ENCODE results near the gene KIFBP. TPM values are rescaled to one million over a fixed set of nuclear protein-coding genes. Genes with fewer than 3 reads are reported as not detected.

Gene KIFBP
- total RNA-seq, 4 donors from 2014 or later, result 33.7 to 65.4 (median 48.8) TPM

GRCh38 chr10:69057261-69057950, 68.8 kb downstream of the KIFBP start:
- H3K9me3 ChIP-seq, result no peaks in the 10 kb centered on the region
- no peak overlapping the region for H3K4me3 ChIP-seq
- H3K27me3 ChIP-seq, result peaks cover 10% of the 10 kb centered on the region
- H3K4me1 ChIP-seq, result peaks cover 0 to 7% (median 2%) of the 10 kb centered on the region in 3 donors
- TF ChIP-seq POLR2AphosphoS5 (IDR thresholded peaks at IDR 0.05) (no peak), EP300 (IDR thresholded peaks at IDR 0.05) (no peak), POLR2A (IDR thresholded peaks at IDR 0.05) (no peak)
- TF ChIP-seq, protein P1, sequence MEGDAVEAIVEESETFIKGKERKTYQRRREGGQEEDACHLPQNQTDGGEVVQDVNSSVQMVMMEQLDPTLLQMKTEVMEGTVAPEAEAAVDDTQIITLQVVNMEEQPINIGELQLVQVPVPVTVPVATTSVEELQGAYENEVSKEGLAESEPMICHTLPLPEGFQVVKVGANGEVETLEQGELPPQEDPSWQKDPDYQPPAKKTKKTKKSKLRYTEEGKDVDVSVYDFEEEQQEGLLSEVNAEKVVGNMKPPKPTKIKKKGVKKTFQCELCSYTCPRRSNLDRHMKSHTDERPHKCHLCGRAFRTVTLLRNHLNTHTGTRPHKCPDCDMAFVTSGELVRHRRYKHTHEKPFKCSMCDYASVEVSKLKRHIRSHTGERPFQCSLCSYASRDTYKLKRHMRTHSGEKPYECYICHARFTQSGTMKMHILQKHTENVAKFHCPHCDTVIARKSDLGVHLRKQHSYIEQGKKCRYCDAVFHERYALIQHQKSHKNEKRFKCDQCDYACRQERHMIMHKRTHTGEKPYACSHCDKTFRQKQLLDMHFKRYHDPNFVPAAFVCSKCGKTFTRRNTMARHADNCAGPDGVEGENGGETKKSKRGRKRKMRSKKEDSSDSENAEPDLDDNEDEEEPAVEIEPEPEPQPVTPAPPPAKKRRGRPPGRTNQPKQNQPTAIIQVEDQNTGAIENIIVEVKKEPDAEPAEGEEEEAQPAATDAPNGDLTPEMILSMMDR (IDR thresholded peaks at IDR 0.05), result peak in 1 of 4 experiments; percentile 11
- peak overlapping the region in 3 of 4 donors; percentile 48 to 66 (median 51) for H3K27ac ChIP-seq
- WGBS, 2 donors (ENCODE audit: low coverage in 1 of 2), result 43 to 83% methylated on average over 1 to 6 of the region's 14 CpGs
- ATAC-seq, result no peak
- no peaks in the 10 kb centered on the region for H3K36me3 ChIP-seq

GRCh38 chr10:69057951-69058297, 69.3 kb downstream of the KIFBP start:
- H3K27ac ChIP-seq, result peak overlapping the region in 3 of 4 donors; percentile 48 to 66 (median 51)
- H3K36me3 ChIP-seq, result no peaks in the 10 kb centered on the region
- H3K4me3 ChIP-seq, result no peak overlapping the region
- H3K27me3 ChIP-seq, result peaks cover 10% of the 10 kb centered on the region
- no peaks in the 10 kb centered on the region for H3K9me3 ChIP-seq
- no peak for ATAC-seq
- TF ChIP-seq POLR2A (IDR thresholded peaks at IDR 0.05) (no peak), EP300 (IDR thresholded peaks at IDR 0.05) (no peak), POLR2AphosphoS5 (IDR thresholded peaks at IDR 0.05) (no peak)
- TF ChIP-seq, protein P1 (IDR thresholded peaks at IDR 0.05), result no peak
- WGBS, 2 donors (ENCODE audit: low coverage in 1 of 2), result 0% methylated on average over 1 of the region's 1 CpG
- peaks cover 0 to 7% (median 3%) of the 10 kb centered on the region in 3 donors for H3K4me1 ChIP-seq

GRCh38 chr10:69060127-69060798, 71.7 kb downstream of the KIFBP start:
- TF ChIP-seq EP300 (IDR thresholded peaks at IDR 0.05) (no peak), POLR2AphosphoS5 (IDR thresholded peaks at IDR 0.05) (no peak), POLR2A (IDR thresholded peaks at IDR 0.05) (no peak)
- TF ChIP-seq, protein P1 (IDR thresholded peaks at IDR 0.05), result no peak
- Histone ChIP-seq H3K36me3 (no peaks in the 10 kb centered on the region), H3K27ac (peak overlapping the region in 2 of 4 donors; percentile 78 to 79), H3K27me3 (peaks cover 18% of the 10 kb centered on the region), H3K9me3 (no peaks in the 10 kb centered on the region), H3K4me1 (peaks cover 0 to 9% (median 3%) of the 10 kb centered on the region in 3 donors), H3K4me3 (no peak overlapping the region)
- 89 to 94% methylated on average over 6 to 8 of the region's 8 CpGs for WGBS, 2 donors (ENCODE audit: low coverage in 1 of 2)
- no peak for ATAC-seq

GRCh38 chr10:69061305-69062161, 72.9 kb downstream of the KIFBP start:
- H3K4me3 ChIP-seq, result no peak overlapping the region
- no peaks in the 10 kb centered on the region for H3K36me3 ChIP-seq
- H3K27ac ChIP-seq, result peak overlapping the region; percentile 43 to 83 (median 78)
- TF ChIP-seq POLR2AphosphoS5 (IDR thresholded peaks at IDR 0.05) (peak; percentile 83), POLR2A (IDR thresholded peaks at IDR 0.05) (peak in 1 of 2 donors; percentile 28), EP300 (IDR thresholded peaks at IDR 0.05) (peak; percentile 39)
- TF ChIP-seq, protein P1 (IDR thresholded peaks at IDR 0.05), result no peak
- H3K27me3 ChIP-seq, result peaks cover 14% of the 10 kb centered on the region
- 29 to 52% methylated on average over 15 to 17 of the region's 20 CpGs for WGBS, 2 donors (ENCODE audit: low coverage in 1 of 2)
- no peaks in the 10 kb centered on the region for H3K9me3 ChIP-seq
- ATAC-seq, result peak; percentile 84
- H3K4me1 ChIP-seq, result peaks cover 0 to 14% (median 3%) of the 10 kb centered on the region in 3 donors
